ENCODE results near the gene CD93.

CD93 gene

DNA sequence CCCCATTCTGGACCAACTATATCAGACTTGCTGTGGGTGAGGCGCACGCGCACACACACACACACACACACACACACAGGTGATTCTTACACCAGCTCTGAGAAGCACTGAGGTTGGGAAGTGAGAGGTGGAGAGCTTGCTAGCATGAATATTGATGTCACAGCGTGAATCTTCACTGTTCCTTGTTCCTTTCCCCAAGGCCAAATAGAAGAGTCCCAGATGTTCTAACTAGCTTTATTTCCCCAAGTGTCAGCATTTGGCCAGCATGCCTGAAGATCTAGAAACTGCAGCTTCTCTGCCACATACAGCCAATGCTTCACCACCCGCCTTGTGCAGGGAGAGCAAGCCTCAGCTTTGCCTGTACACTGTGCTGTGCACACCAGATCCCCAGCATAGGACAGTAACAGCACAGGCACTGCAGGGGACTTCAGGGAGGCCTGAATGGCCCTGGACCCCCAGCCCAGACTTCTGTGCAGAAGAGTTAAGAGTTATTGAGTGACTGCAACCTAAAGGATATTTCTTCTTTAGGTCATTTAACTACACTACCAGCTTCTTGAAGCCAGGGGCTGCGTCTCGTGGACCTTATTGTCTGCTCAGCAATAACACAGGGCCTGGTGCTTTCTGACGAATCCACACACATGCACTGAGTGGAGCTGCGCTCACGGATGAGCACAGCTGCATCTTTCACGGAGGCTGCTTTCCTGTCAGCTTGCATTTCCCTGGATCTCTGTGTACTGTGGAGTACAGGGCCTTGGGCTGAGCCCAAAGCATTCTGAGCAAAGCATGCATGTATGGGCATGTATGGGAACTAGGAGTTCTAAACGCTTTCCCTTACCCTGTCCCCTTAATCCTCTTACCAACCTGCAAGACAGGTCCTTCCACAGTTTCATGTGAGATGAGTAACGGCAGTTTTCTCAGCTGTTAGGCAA is 13.9 kb upstream of the CD93 start:
- no peak for DNase-seq (ENCODE audit: low read depth)

DNA sequence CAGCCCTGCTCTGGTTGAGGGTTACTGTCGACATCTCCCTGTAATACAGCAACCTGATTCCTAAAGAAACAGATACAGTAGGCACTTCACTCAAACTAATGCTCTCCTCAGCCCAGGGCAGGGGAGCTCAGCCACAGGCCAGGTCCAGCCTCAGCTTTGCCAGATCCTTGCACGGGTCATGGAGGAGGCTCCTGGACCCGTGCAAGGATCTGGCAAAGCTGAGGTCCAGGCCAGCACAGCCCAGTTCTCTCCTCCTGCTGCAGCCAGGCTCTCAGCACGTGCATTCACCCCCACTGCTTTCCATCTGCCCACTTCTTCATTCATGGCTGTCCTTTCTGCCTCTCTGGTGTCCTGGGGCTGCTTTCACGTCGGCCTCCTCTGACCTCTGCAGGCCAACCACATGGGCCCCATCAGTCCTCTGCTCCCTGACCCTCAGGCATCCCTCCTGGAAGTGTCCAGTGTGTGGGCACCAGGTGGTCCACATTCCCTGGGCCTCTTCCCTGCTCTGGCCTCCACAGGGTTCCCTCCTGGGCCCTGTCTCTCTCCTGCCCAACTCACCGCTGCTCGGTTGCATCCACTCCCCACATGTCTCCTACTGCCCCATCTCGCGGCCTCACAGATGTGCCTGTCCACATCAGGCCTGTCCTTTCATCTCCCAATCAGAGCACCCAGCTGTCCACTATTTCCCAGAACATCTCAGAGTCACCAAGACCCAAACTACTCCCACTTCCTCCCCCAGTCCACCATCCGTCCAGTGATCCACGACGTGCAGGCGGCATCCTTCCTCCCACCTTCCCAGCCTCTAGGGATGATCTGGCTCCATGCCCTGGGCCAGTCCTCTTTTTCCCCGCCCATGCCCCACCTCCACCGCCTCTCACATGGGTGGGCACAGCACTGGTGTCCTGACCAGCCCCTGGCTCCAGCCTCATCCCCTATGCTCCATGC is 11.8 kb upstream of the CD93 start:
- no peak for DNase-seq (ENCODE audit: low read depth)

DNA sequence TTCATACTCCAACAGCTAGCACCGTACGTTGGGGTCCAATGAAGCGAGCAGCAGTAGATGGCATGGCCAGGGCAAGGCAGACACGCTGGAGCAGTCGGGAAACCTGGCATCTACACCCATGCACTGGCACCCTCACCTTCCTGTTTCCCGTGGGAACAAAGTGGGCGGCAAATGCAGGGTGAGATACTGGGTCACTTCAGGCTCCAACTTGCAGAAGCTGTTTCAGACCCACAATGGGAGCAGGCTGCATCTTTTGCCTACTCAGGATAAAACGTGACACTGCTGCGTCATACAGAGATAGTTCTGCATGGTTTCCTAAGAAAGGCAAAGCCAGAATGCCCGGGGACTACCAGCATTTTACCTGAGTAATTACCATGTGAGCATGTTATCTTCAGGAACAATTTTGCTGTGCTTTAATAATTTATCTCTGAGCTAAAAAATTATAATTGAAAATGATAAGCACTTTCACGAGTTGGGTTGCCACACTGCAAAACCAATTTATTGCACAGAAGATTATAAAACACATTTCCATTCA is 10.9 kb upstream of the CD93 start:
- no peak for DNase-seq (ENCODE audit: low read depth)

DNA sequence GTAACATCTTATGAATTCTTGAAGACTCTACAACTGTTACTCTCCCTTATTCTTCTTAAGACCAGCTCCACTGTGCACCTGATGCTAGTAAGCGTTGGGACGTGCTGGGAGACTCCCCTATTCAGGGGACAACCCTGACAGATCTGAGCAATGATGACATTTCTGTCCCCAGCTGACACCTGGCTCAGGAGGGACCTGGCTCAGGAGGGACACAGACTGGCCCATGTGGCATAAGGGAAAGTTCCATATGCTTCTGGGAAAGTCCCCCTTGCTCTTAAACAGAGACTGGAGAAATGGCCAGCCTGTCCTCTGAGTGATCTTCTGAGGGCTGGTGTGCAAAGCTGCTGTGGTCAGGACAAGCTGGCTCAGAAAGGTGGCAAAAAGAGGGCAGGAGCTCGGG is 10.0 kb upstream of the CD93 start:
- no peak for DNase-seq (ENCODE audit: low read depth)

DNA sequence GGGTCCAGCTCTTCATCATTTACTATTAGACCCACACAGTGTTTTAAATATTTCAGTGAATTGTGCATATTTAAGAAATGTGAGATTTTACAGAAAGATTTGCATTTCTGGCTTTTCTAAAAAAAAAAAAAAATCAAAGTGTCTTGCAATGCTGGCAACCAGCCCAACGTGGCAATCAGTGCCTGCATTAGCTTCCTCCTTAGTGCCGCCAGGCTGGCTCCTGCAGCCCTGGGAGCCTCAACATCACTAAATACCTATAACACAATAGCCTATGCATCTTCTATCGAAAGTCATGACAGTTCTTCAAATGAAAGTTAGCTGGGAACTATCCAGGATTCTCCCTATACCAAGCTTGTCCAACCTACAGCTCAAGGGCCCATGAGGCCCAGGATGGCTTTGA is 9.4 kb upstream of the CD93 start:
- no peak for DNase-seq (ENCODE audit: low read depth)

DNA sequence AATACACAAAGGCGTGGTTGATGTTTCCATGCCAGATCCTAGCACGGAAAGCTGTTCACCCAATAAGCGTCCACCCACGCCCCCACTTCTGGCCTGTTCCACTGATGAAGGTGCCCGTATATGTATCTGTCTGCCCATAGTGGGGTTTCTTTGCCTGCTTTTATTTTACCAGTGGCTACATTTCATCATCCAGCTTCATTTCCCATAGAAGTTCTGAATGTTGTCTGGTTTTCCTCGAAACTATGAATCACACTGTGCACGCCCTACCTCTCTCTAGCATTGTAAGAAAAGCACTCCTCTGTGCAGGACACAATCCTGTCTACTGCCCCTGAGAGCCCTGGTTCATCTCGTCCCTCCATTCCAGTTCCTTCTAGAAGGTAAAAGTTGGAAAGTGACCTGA is 8.8 kb upstream of the CD93 start:
- no peak for DNase-seq (ENCODE audit: low read depth)

DNA sequence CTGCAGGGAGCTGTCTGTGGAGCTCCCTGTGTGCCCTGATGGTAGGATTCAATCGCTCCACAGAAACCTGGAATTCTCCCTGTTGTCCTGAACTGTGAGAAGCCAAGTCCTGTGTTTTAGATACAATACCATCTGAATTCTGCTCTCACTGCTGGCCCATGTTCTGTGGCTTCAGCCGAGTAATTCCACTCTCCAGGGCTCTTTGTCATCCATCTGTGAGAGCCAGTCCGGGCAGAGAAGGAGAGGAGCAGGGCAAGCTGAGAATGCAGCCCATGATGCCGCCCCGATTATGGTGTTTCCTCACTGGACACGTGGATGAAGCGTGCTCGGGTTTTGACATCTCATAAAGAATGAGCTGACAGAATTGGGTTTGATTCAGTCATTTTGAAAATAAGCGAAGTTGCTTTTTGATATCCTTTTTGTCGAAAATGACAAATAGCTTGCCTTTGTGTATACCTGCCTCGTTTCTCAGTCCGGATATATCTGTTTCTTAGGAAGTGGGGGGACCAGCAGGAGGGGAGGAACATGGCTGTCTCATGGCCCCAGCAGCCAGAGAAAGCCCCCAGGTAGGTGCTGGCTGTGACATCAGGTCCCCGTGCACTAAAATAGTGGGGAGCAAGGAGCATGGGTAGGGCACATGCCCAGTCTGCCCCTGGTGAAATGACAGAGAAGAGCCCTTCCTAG is 8.2 kb upstream of the CD93 start:
- no peak for DNase-seq (ENCODE audit: low read depth)

DNA sequence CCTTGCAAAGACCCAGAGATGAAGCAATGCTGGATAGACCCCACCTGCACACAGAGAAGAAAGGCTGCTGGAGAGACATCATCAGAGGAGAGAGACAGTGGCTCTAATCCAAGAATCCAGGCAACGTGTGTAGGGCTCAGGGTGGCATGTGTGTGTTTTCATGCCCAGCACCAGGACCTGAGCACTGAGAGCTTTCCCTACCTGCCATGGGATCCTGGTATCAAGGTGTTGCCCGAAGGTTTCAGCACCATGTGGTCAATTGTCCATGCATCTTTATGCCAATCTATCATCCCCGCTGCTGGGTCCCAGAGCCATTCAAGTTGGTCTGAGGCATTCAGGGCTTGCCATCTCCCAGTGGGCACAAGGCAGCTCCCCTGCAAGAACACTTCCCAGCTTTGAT is 7.5 kb upstream of the CD93 start:
- no peak for DNase-seq (ENCODE audit: low read depth)

DNA sequence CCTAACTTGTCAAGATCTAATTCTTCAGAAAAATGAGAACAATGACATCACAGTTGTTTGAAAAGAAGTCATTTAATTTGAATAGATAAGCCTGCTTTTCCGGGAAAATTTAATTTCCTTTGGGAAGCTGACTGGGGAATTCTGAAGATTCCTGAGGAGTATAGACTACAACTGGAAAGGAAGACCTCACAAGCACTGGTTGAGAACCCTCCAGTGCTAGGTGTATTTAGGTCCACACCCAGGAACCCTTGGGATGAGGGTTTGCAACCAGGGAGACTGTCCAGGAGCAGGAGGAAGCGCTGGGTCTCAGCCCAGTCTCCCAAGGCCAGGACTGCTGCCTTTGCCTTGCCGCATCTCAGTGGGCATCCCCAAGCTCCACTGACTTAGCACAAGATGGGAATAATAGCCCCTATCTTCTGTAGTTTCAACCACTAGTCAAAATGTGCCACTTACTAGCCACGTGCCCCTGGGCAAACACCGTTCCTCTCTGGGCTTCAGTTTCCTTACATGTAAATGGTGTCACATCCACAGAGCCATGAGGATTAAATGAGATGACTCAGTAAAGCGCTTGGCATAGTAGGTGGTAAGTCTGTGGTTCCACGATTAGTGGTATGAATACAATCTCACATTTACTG is 6.9 kb upstream of the CD93 start:
- no peak for DNase-seq (ENCODE audit: low read depth)

DNA sequence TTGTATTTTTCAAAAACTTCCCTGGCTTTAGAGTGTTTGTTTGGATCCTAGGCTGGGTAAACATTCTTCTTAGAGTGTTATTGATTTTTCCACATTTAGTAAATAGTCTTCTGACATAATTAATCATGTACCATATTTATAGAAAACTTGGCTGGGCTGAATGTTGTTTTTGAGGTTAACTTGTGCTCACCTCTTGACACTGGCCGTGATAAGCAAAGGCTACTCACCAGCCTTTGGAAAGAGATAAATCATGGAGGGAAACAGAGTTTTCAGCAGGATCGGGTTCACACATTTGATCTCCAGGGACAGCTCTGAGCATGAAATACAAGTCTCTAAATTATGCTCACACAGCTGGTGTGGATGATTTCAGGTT is 6.2 kb upstream of the CD93 start:
- no peak for DNase-seq (ENCODE audit: low read depth)

DNA sequence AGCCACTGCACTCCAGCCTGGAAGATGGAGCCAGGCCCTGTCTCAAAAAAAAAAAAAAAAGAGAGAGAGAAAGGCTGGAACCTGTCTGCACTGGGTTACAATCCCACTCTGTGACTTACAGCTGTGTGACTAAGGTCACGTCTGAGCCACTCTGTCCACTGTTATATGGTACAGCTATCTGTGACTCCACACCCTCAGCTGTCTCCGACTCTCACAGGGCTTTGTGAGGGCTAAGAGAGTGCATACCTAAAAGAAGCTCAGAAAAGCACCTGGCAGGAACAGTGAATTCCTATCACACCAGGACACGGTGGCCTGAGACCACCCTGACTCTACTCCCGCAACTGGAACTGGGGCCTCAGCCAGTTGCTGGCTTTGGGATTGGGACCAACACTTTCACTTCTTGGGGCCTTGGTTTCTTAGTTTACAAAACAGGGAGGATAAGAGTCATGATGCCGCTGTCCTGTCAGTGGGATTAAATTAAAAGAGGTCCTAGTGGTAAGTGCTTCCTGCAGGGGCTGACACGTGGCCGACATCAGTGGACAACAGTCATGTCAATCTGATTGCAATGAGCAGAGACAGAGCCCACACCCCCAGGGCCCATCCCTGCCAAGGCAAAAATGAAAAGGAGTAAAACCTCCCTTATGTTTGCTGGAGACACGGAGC is 5.7 kb upstream of the CD93 start:
- no peak for DNase-seq (ENCODE audit: low read depth)

DNA sequence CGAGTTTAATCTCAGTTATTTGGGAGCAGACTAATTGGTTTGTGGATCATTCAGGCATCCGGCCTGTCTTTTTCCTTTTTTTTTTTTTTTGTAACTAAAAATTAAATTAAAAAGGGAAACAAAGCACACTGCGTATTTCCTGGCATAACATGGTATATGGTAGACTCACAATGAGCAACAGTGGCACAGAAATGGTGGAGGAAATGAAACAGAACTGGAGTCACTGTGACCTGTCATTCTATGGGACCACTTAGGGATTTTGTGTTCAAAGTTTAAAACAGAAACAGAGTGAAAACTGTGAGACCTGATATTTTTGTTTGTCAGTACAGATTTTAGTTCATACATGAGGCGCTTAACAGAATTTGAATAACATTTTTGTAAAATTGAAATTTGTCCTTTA is 4.8 kb upstream of the CD93 start:
- DNase-seq (ENCODE audit: low read depth), result no peak

DNA sequence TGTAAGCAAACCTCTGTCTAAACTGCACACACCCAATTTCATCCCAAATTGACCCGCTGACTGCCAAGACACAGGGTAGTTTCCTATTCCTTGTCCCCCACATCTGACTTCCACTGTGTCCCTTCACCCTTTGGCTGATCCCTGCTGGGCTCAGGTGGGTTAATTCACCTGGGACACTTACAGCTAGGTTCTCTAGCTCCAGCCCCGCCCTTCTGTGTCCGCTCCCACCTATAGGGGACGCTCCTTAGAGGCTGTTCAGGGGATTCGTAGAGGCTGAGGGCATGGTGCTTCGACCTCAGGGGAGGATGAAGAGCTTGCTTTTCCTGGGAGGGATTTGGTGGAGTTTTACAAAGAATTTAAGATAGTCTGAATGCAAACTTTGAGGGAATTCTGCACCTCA is 4.0 kb upstream of the CD93 start:
- DNase-seq (ENCODE audit: low read depth), result no peak

DNA sequence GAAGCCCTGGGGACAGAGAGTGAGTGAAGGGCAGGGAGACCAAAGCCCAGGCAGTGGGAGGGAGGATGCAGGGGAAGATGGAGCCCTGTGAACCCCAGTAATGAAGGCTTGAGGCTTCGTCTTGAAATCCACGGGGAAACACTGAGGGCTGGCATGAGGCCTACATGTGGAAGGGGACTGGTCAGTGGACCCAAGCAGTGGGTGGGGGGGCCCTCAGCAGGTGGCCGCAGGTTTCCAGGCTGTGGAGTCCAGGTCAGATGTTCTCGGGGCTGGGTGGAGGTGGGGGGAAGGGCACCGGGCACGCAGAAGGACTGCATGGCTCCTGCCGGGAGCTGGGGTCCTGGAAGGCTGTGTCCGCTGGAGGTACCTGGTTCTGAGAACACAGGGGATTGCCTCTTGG is 2.7 kb upstream of the CD93 start:
- no peak for DNase-seq (ENCODE audit: low read depth)

DNA sequence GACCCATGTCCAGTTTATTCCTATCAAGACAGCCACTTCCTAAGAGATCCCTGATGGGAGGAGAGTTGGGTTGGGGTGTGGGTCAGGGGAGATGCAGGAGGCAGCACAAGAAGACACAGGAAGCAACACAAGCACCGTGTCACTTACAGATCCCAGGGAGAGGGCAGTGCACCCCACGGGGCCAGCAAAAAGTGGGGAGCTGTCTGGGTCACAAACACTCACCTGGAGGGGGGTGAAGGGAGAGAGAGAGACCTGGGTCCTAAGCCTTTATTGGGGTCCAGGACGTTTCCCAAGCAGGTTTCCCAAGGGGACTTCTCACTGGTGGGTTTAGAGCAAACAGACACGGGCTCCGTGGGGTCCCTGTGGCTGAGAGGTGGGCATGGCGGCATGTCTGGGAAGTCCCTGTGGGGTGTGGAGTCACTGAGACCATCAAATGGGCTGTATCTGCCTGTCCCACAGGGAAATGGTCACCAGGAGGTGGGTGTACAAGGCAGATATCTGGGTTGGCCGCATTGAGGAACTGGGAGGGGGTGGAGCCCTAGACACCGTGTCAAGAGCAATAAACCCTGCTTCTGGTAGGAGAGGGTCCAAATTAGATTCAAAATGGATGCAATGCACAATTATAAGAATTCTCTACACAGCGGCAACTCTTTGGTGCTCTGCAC is 1.6 kb upstream of the CD93 start:
- no peak for DNase-seq (ENCODE audit: low read depth)

DNA sequence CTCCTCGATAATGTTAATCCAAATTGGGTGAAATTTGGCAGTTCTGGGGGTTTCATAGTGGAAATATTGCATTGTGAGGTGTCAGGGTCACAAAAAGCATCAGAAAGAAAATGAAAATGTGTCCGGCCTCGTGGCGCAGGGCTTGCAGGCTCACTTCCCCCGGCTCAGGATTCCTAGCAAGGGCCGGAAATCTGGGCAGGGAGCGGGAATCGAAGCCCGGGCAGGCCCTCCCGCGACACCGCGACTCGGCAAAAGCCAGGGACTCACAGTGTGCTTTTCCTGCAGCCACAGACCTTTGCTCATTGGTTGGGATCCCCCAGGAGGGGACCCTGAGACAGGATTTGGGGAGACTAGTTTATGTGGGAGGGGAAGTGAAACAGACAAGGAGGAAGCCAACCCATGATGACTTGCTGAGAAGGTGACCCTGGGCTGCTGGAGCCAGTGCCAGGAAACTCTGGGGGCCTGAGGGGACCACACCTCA is 847 bp upstream of the CD93 start:
- DNase-seq (ENCODE audit: low read depth), result no peak

DNA sequence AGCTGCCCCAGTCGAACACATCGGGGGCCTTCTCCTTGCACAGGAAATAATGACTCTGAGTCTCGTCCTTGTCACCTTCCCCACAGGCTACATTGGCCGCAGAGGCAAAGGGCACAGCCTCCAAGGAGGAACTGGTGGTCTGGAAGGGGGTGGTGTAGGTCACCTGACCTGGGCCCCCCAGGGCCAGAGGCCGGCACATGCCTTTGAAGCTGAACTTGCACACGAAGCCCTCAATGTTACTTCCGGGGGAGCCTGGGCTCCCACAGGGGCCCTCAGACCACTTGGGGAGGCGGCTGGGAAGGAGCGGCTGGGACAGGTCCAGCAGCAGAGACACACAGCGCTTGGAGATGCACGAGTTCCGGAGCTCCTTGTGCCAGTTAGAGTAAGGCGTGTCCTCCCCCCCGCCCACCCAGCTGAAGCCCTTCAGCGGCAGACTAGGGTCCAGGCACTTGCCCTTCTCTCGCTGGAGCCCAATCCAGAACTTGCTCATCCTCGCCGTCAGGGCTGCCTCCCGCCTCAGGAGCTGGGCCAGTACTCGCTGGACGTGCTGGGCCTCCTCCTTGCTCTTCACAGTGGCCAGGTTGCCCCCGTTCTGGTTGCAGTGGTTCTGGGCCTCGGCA is 578 bp downstream of the CD93 start:
- DNase-seq (ENCODE audit: low read depth), result no peak

DNA sequence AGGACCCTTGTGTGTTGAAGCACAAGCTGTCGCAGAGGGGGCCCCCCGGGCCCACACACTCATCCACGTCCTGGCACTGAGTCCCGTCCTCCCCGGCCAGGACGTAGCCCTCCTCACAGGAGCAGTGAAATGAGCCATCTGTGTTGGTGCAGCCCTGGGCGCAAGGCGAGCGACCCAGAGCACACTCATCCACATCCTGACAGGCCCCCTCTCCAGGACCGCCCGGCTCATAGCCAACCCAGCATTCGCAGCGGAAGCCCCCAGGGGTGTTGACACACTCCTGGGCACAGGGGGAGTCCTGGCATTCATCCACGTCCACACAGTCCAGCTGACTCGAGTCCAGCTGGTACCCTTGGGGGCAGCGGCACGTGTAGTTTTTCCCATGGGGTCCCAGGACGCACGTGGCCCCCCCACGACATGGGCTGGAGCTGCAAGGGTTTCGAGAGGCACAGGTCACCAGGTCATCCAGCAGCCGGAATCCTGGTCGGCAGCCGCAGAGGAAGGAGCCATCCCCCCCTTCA is 1.2 kb downstream of the CD93 start:
- DNase-seq (ENCODE audit: low read depth), result no peak

DNA sequence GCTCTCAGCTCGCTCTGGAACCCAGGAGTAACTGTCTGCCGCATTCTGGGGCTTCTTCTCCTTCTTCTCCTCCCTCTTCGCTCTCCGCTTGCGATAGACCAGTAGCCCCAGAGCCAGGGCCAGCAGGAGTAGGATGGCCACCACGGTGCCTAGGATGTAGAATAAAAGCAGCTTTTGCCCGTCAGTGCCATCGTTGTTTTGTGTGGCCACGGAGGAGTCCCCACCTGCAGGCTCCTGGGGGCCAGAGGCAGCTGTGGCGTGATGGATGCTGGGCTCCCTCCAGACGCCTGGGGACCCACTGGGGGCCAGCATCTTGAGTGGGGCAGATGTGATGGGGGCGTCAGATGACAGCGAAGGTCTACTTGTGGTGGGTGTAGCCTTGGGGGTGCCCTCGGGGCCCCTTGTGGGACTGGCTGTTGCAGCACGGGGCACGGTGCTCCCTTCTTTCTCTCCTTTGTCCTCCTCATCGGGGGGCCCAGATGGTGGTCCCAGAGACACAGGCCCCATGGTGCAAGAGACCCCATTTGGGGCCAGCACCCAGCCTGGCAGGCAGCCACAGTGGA is 1.8 kb downstream of the CD93 start:
- no peak for DNase-seq (ENCODE audit: low read depth)

Measured in non-pigmented ciliary epithelial cell (primary cell).